IMR-90 (cell line): ENCODE measurements around the gene DESI1. TPM values are rescaled to one million over a fixed set of nuclear protein-coding genes. Genes with fewer than 3 reads are reported as not detected.

ENCODE experiments used
- ATAC-seq: fragments of 200-7000 bp; cut with Tn5 transposase; 2 replicates; pipeline ENCODE4 v1.9.1; 2020; ENCODE audit warnings: low read depth, mild to moderate bottlenecking, moderate library complexity
- BruUV-seq: library from RNA; stranded (reverse); fragments of 400-500 nt; replicated peaks from 2 replicates; lab custom pipeline; 2021; lab: Mats Ljungman, UMichigan
- CTCF ChIA-PET: fragments of 300-600 bp; formaldehyde crosslinking; extraction: SDS; loops from one replicate; lab custom pipeline; 2021; ENCODE audit warnings: antibody characterized with exemption; lab: Yijun Ruan, JAX
- POLR2A ChIA-PET: fragments of 300-600 bp; sonication (Branson Sonifier 250); formaldehyde crosslinking; loops from one replicate; lab custom pipeline; 2022; ENCODE audit warnings: antibody characterized with exemption; ENCODE audit not compliant: unreplicated experiment; lab: Charles Lee
- DNase-seq: peaks from one replicate; pipeline ENCODE4 v3.0.0; 2013
- H2AFZ ChIP-seq: replicated peaks from 2 replicates; pipeline ENCODE3; 2013; ENCODE audit warnings: low read length, mild to moderate bottlenecking; ENCODE audit not compliant: poor library complexity
- H2AK5ac ChIP-seq: 2 replicates; pipeline ENCODE4 v1.6.1; 2013; ENCODE audit warnings: low read depth, low read length, inconsistent platforms
- H2AK9ac ChIP-seq: replicated peaks from 2 replicates; pipeline ENCODE3; 2013; ENCODE audit warnings: mild to moderate bottlenecking, low read depth, low read length, moderate library complexity; ENCODE audit not compliant: poor library complexity
- H2BK120ac ChIP-seq: 2 replicates; pipeline ENCODE4 v1.6.1; 2013; ENCODE audit warnings: low read depth, low read length, inconsistent platforms
- H2BK15ac ChIP-seq: 3 replicates; pipeline ENCODE4 v1.6.1; 2013; ENCODE audit warnings: low read depth, low read length, inconsistent platforms
- H2BK20ac ChIP-seq: 2 replicates; pipeline ENCODE4 v1.6.1; 2013; ENCODE audit warnings: low read depth, mild to moderate bottlenecking, inconsistent platforms, low read length, moderate library complexity
- H2BK5ac ChIP-seq: 2 replicates; pipeline ENCODE4 v1.6.1; 2013; ENCODE audit warnings: mild to moderate bottlenecking, low read depth, low read length, inconsistent platforms; ENCODE audit not compliant: poor library complexity, severe bottlenecking
- H3K14ac ChIP-seq: replicated peaks from 2 replicates; pipeline ENCODE4 v1.6.1; 2013; ENCODE audit warnings: low read depth, low read length, inconsistent platforms
- H3K18ac ChIP-seq: 2 replicates; pipeline ENCODE4 v1.6.1; 2013; ENCODE audit warnings: low read depth, low read length, control low read depth
- H3K23ac ChIP-seq: 2 replicates; pipeline ENCODE4 v1.6.1; 2013; ENCODE audit warnings: low read depth, low read length, inconsistent platforms
- H3K27ac ChIP-seq: 2 replicates; pipeline ENCODE4 v1.5.1; 2013; ENCODE audit warnings: mild to moderate bottlenecking, control low read depth, low read length; ENCODE audit not compliant: insufficient read depth
- H3K27me3 ChIP-seq: 2 replicates; pipeline ENCODE4 v1.6.1; 2013; ENCODE audit warnings: low read length; ENCODE audit not compliant: control insufficient read depth, insufficient read depth
- H3K36me3 ChIP-seq: 2 replicates; pipeline ENCODE4 v1.6.1; 2013; ENCODE audit warnings: low read length, mixed read lengths; ENCODE audit not compliant: control insufficient read depth, insufficient read depth
- H3K4ac ChIP-seq: 2 replicates; pipeline ENCODE4 v1.6.1; 2013; ENCODE audit warnings: low read depth, low read length, inconsistent platforms
- H3K4me1 ChIP-seq: 2 replicates; pipeline ENCODE4 v1.6.1; 2013; ENCODE audit warnings: low read length, mixed read lengths; ENCODE audit not compliant: control insufficient read depth, insufficient read depth
- H3K4me2 ChIP-seq: 2 replicates; pipeline ENCODE4 v1.6.1; 2013; ENCODE audit warnings: low read depth, mild to moderate bottlenecking, control low read depth, low read length, moderate library complexity
- H3K4me3 ChIP-seq: 2 replicates; pipeline ENCODE4 v1.5.1; 2013; ENCODE audit warnings: low read depth, mild to moderate bottlenecking, control low read depth, low read length, moderate library complexity; ENCODE audit not compliant: insufficient read depth
- H3K56ac ChIP-seq: 2 replicates; pipeline ENCODE4 v1.6.1; 2013; ENCODE audit warnings: low read length, inconsistent platforms; ENCODE audit not compliant: insufficient read depth; ENCODE audit errors: extremely low read depth
- H3K79me1 ChIP-seq, 2 experiments: 2 replicates each; pipeline ENCODE4 v1.6.1; 2013; ENCODE audit warnings: low read length in 2 of 2, inconsistent platforms in 1 of 2, low read depth in 1 of 2
- H3K9ac ChIP-seq: 2 replicates; pipeline ENCODE4 v1.6.1; 2013; ENCODE audit warnings: low read depth, low read length, control low read depth
- H3K9me1 ChIP-seq: 2 replicates; pipeline ENCODE4 v1.6.1; 2013; ENCODE audit warnings: low read length, inconsistent platforms; ENCODE audit not compliant: insufficient read depth
- H3K9me3 ChIP-seq: 2 replicates; pipeline ENCODE4 v1.6.1; 2013; ENCODE audit warnings: low read length; ENCODE audit not compliant: control insufficient read depth, insufficient read depth
- H4K20me1 ChIP-seq: 2 replicates; pipeline ENCODE4 v1.6.1; 2013; ENCODE audit warnings: low read length, inconsistent platforms; ENCODE audit not compliant: insufficient read depth
- H4K5ac ChIP-seq: 2 replicates; pipeline ENCODE4 v1.6.1; 2013; ENCODE audit warnings: mild to moderate bottlenecking, low read depth, low read length, control low read depth
- H4K8ac ChIP-seq, 2 experiments: 2 replicates each; pipeline ENCODE4 v1.6.1; 2013; ENCODE audit warnings: low read depth in 2 of 2, low read length in 2 of 2, control low read depth in 1 of 2, inconsistent platforms in 1 of 2
- H4K91ac ChIP-seq: 2 replicates; pipeline ENCODE4 v1.6.1; 2013; ENCODE audit warnings: low read depth, low read length, inconsistent platforms; ENCODE audit not compliant: insufficient read depth
- BHLHE40 ChIP-seq: fragments of 150-350 bp; IDR thresholded peaks from 2 replicates; pipeline ENCODE4 v1.6.1; 2016; ENCODE audit warnings: mild to moderate bottlenecking, low read depth, low read length
- CEBPB ChIP-seq: IDR thresholded peaks from 2 replicates; pipeline ENCODE4 v1.6.1; 2012; ENCODE audit warnings: low read depth, low read length, improper control_type of control experiment
- CHD1 ChIP-seq: IDR thresholded peaks from 2 replicates; pipeline ENCODE4 v1.6.1; 2012; ENCODE audit warnings: low read depth, low read length, improper control_type of control experiment
- CTCF ChIP-seq: conservative IDR thresholded peaks from 2 replicates; pipeline ENCODE4 v1.5.1; 2012; ENCODE audit warnings: mild to moderate bottlenecking, low read depth, low read length, improper control_type of control experiment
- ELK1 ChIP-seq: fragments of 150-350 bp; IDR thresholded peaks from 2 replicates; pipeline ENCODE4 v1.6.1; 2016; ENCODE audit warnings: low read depth, mild to moderate bottlenecking, low read length, moderate library complexity, borderline replicate concordance
- FOS ChIP-seq: fragments of 150-350 bp; IDR thresholded peaks from 2 replicates; pipeline ENCODE4 v1.6.1; 2016; ENCODE audit warnings: low read depth, low read length
- MAFK ChIP-seq: IDR thresholded peaks from 2 replicates; pipeline ENCODE4 v1.6.1; 2012; ENCODE audit warnings: low read depth, low read length, improper control_type of control experiment
- MAZ ChIP-seq: IDR thresholded peaks from 2 replicates; pipeline ENCODE4 v1.6.1; 2012; ENCODE audit warnings: low read depth, mild to moderate bottlenecking, low read length, improper control_type of control experiment, moderate library complexity, borderline replicate concordance
- MXI1 ChIP-seq: IDR thresholded peaks from 2 replicates; pipeline ENCODE4 v1.6.1; 2012; ENCODE audit warnings: low read depth, mild to moderate bottlenecking, low read length, moderate library complexity, borderline replicate concordance
- NFE2L2 ChIP-seq: fragments of 150-350 bp; IDR thresholded peaks from 2 replicates; pipeline ENCODE4 v1.6.1; 2016; ENCODE audit warnings: low read depth, mild to moderate bottlenecking, low read length
- POLR2A ChIP-seq: IDR thresholded peaks from 2 replicates; pipeline ENCODE4 v1.6.1; 2012; ENCODE audit warnings: mild to moderate bottlenecking, low read depth, low read length
- RAD21 ChIP-seq: IDR thresholded peaks from 2 replicates; pipeline ENCODE4 v1.6.1; 2012; ENCODE audit warnings: low read length, improper control_type of control experiment
- RCOR1 ChIP-seq: IDR thresholded peaks from 2 replicates; pipeline ENCODE4 v1.6.1; 2012; ENCODE audit warnings: mild to moderate bottlenecking, low read length, improper control_type of control experiment; ENCODE audit not compliant: insufficient replicate concordance
- RFX5 ChIP-seq: IDR thresholded peaks from 2 replicates; pipeline ENCODE4 v1.8.0; 2012; ENCODE audit warnings: low read depth, mild to moderate bottlenecking, low read length, moderate library complexity
- SMC3 ChIP-seq: fragments of 150-350 bp; IDR thresholded peaks from 2 replicates; pipeline ENCODE4 v1.6.1; 2016; ENCODE audit warnings: low read depth, mild to moderate bottlenecking, antibody characterized with exemption, low read length, moderate library complexity
- WGBS, 2 experiments: methylation state at CpG; one replicate each; pipeline versions ENCODE4 v1.1.5 to v1.1.7; 2013; ENCODE audit warnings: missing lambda C conversion rate in 2 of 2; ENCODE audit not compliant: insufficient read length in 1 of 2; ENCODE audit errors: extremely low coverage in 2 of 2; 5-methylcytosine and 5-hydroxymethylcytosine counted together
- dilution Hi-C: fragments of 300-500 bp; cut with HindIII; formaldehyde crosslinking; loops from one replicate; pipeline ENCODE4 v1.14.3; 2018; ENCODE audit warnings: low sequenced_read_pairs; ENCODE audit not compliant: unreplicated experiment
- in situ Hi-C: fragments of 300-500 bp; cut with MboI; formaldehyde crosslinking; loops from 3 replicates; pipeline ENCODE4 v1.14.3; 2019; ENCODE audit warnings: low sequenced_read_pairs, inconsistent platforms, mixed read lengths
- intact Hi-C: fragments of 100-400 bp; cut with micrococcal nuclease; formaldehyde crosslinking; loops from 2 replicates; pipeline ENCODE4 v1.10.0; 2022
- polyA plus RNA-seq, 3 experiments: library from polyadenylated mRNA; depleted of rRNA; stranded (reverse); fragments of >200 nt; gene quantifications; 2 replicates each; pipeline ENCODE4 v1.2.3, GENCODE V29; 2012; ENCODE audit warnings: low replicate concordance in 1 of 3
- total RNA-seq: library from RNA; depleted of rRNA; stranded (reverse); fragments of >200 nt; gene quantifications from 2 replicates; pipeline ENCODE4 v1.2.3, GENCODE V29; 2012
- TF ChIP-seq, protein P1 (sequence below): fragments of 150-350 bp; IDR thresholded peaks from 2 replicates; pipeline ENCODE4 v1.6.1; 2017; ENCODE audit warnings: mild to moderate bottlenecking, antibody characterized with exemption, low read length, low read depth

DESI1 gene
- total and polyA plus RNA-seq, 2 of the 4 experiments (the other 2 are of a cell fraction): 14.5 to 24.9 TPM

DNA sequence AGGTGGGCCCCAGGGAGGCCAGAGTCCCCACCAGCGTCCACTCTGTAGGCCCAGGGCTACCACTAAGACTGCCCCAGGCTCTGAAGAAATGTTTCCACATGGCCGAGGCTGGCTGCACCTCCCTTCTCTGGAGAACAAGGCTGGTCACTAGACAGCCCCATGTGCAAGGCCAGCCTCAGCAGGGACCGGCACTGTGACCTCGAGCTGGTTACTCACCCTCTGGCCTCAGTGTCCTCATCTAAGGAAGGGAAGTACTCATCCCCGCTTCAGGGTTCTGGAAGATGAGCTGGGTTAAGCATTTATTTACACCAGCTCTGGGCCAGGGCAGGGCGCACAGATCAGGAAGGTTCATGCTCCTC lies 40.9 kb downstream of the DESI1 start:
- H4K8ac ChIP-seq: no peak overlapping the region
- 86% methylated on average over 1 of the region's 6 CpGs; no CpG with 5 or more reads in 1 of the 2 experiments for WGBS, 2 experiments

More for the DNA sequence above, 40.9 kb downstream of the DESI1 start:
- H3K23ac ChIP-seq: no peak overlapping the region
- no peak overlapping the region for H3K27ac ChIP-seq
- no peaks in the 10 kb centered on the region for H3K9me3 ChIP-seq
- TF ChIP-seq FOS (no peak), POLR2A (no peak), RFX5 (no peak), MAFK (no peak), MXI1 (no peak), RAD21 (no peak), CHD1 (no peak), CTCF (no peak), SMC3 (no peak), MAZ (no peak), CEBPB (no peak), RCOR1 (no peak), BHLHE40 (no peak), ELK1 (no peak), NFE2L2 (no peak)
- TF ChIP-seq, protein P1, sequence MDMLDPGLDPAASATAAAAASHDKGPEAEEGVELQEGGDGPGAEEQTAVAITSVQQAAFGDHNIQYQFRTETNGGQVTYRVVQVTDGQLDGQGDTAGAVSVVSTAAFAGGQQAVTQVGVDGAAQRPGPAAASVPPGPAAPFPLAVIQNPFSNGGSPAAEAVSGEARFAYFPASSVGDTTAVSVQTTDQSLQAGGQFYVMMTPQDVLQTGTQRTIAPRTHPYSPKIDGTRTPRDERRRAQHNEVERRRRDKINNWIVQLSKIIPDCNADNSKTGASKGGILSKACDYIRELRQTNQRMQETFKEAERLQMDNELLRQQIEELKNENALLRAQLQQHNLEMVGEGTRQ: no peak
- no peak overlapping the region for H3K4me3 ChIP-seq
- ATAC-seq: no peak
- no peak overlapping the region for H3K4ac ChIP-seq
- H3K9me1 ChIP-seq: no peaks in the 10 kb centered on the region; the same call in 1 of the 2 replicates
- H2AK5ac ChIP-seq: no peak overlapping the region
- no peak overlapping the region for H2BK15ac ChIP-seq
- no peak overlapping the region for H2AFZ ChIP-seq
- no peak overlapping the region for H3K56ac ChIP-seq
- ChIA-PET CTCF (no interaction called here), POLR2A (no interaction called here)
- H3K18ac ChIP-seq: no peak overlapping the region
- peaks cover 72% of the 10 kb centered on the region for H3K36me3 ChIP-seq
- H4K20me1 ChIP-seq: peaks cover 3% of the 10 kb centered on the region
- intact Hi-C loops (no loop called here), dilution Hi-C loops (no loop called here), in situ Hi-C loops (no loop called here)
- no peak overlapping the region for H2BK120ac ChIP-seq
- no peak overlapping the region for H2BK20ac ChIP-seq
- H4K5ac ChIP-seq: no peak overlapping the region
- no peak for DNase-seq
- no peak overlapping the region for H2AK9ac ChIP-seq
- no peak overlapping the region for H3K4me2 ChIP-seq
- no TSS peak for BruUV-seq
- H3K79me1 ChIP-seq: peaks cover 12 to 49% of the 10 kb centered on the region in 2 experiments
- peaks cover 2% of the 10 kb centered on the region; the same call in 1 of the 2 replicates for H3K4me1 ChIP-seq
- no peak overlapping the region for H4K91ac ChIP-seq
- H3K14ac ChIP-seq: no peak overlapping the region
- no peaks in the 10 kb centered on the region for H3K27me3 ChIP-seq
- no peak overlapping the region for H3K9ac ChIP-seq
- no peak overlapping the region for H2BK5ac ChIP-seq
